ENCODE data around the gene GIT2. TPM values are rescaled to one million over a fixed set of nuclear protein-coding genes. Genes with fewer than 3 reads are reported as not detected.

Gene GIT2
- total and polyA plus RNA-seq, 2 of the 8 experiments (the other 6 are each of a cell fraction or from before 2014, with no cell fraction given), result 9.6 to 20.7 TPM

GRCh38 chr12:109900752-109901580 lies 95.2 kb downstream of the GIT2 start (continued):
- TF ChIP-seq SUZ12 (IDR thresholded peaks at IDR 0.05; ENCODE audit: low read length) (peak; percentile 64; the same call in 1 of the 2 replicates), POLR2A (IDR thresholded peaks at IDR 0.05; ENCODE audit: control extremely low read depth in 1 of 2, low read depth in 2 of 2, low read length in 2 of 2) (no peak), CREB1 (IDR thresholded peaks at IDR 0.05) (no peak)
